ENCODE measurements around the gene C13orf46. TPM values are rescaled to one million over a fixed set of nuclear protein-coding genes. Genes with fewer than 3 reads are reported as not detected.

Gene C13orf46
- total RNA-seq, 1 experiment from 2014 or later, result 0.07 TPM

- Histone ChIP-seq H3K27me3 (ENCODE audit: low read length) (no peaks in the 10 kb centered on the region), H3K36me3 (ENCODE audit: low read depth, low read length) (no peaks in the 10 kb centered on the region), H3K4me2 (ENCODE audit: low read length) (no peak overlapping the region), H3K79me2 (ENCODE audit: low read length) (no peaks in the 10 kb centered on the region), H3F3A (ENCODE audit: low read length, unreplicated experiment) (no peaks in the 10 kb centered on the region), H3K9ac (ENCODE audit: low read length) (no peak overlapping the region), H4K20me1 (ENCODE audit: low read length) (no peaks in the 10 kb centered on the region), H3K4me3 (ENCODE audit: low read length) (no peak overlapping the region), H2AFZ (ENCODE audit: low read length) (no peak overlapping the region), H3K9me2 (replicated peaks; ENCODE audit: low read length) (no peaks in the 10 kb centered on the region), H3K9me3 (ENCODE audit: low read length) (no peaks in the 10 kb centered on the region), H3K27ac (ENCODE audit: low read length) (no peak overlapping the region), H3K4me1 (ENCODE audit: insufficient read depth, low read length) (no peaks in the 10 kb centered on the region)
- intact Hi-C loops (cut with micrococcal nuclease), result no loop called here
- ChIA-PET POLR2A (ENCODE audit: unreplicated experiment) (no interaction called here), CTCF (no interaction called here)
- TF ChIP-seq CTCF (conservative IDR thresholded peaks at IDR 0.05; ENCODE audit: low read depth, low read length) (no peak), EZH2phosphoT487 (IDR thresholded peaks at IDR 0.05; ENCODE audit: borderline replicate concordance, low read length) (no peak), EZH2 (IDR thresholded peaks at IDR 0.05; ENCODE audit: low read length, unreplicated experiment) (no peak)
- ATAC-seq (no peak), DNase-seq (no peak)
- no TSS peak for BruUV-seq (replicated peaks)
Observed at GRCh38 chr13:113931841-113932459, 41.9 kb downstream of the C13orf46 start.

- no peak overlapping the region for H3K4me2 ChIP-seq (ENCODE audit: low read length)
- no peaks in the 10 kb centered on the region for H3F3A ChIP-seq (ENCODE audit: low read length, unreplicated experiment)
- no peaks in the 10 kb centered on the region for H3K27me3 ChIP-seq (ENCODE audit: low read length)
- no peaks in the 10 kb centered on the region for H4K20me1 ChIP-seq (ENCODE audit: low read length)
- no TSS peak for BruUV-seq (replicated peaks)
- TF ChIP-seq EZH2 (IDR thresholded peaks at IDR 0.05; ENCODE audit: low read length, unreplicated experiment) (no peak), EZH2phosphoT487 (IDR thresholded peaks at IDR 0.05; ENCODE audit: borderline replicate concordance, low read length) (no peak), CTCF (conservative IDR thresholded peaks at IDR 0.05; ENCODE audit: low read depth, low read length) (no peak)
- CTCF ChIA-PET, result no interaction called here
- H2AFZ ChIP-seq (ENCODE audit: low read length), result no peak overlapping the region
- H3K9me2 ChIP-seq (replicated peaks; ENCODE audit: low read length), result no peaks in the 10 kb centered on the region
- no peak for DNase-seq
- no peaks in the 10 kb centered on the region for H3K79me2 ChIP-seq (ENCODE audit: low read length)
- H3K4me1 ChIP-seq (ENCODE audit: insufficient read depth, low read length), result no peaks in the 10 kb centered on the region
- no peaks in the 10 kb centered on the region for H3K36me3 ChIP-seq (ENCODE audit: low read depth, low read length)
- no peak overlapping the region for H3K9ac ChIP-seq (ENCODE audit: low read length)
- ATAC-seq, result no peak
- no peak overlapping the region for H3K4me3 ChIP-seq (ENCODE audit: low read length)
- intact Hi-C loops (cut with micrococcal nuclease), result no loop called here
- H3K9me3 ChIP-seq (ENCODE audit: low read length), result no peaks in the 10 kb centered on the region
- POLR2A ChIA-PET (ENCODE audit: unreplicated experiment), result no interaction called here
- no peak overlapping the region for H3K27ac ChIP-seq (ENCODE audit: low read length)
Observed at GRCh38 chr13:113930671-113931637, 42.9 kb downstream of the C13orf46 start.
